Cardiac fibroblast (primary cell): ENCODE measurements around the gene CTNND2.
"Not testable (repeated sequence)": the region's sequence is repeated elsewhere in the genome, so short reads cannot be mapped to it uniquely, and the experiment has no call there.

ENCODE experiments used
- DNase-seq, 2 donors: peaks; one replicate each; pipeline versions ENCODE4 v3.0.0 to v3.0.0-alpha.2; 2010; ENCODE audit warnings: low read depth in 2 of 2
- H3K4me3 ChIP-seq, 2 donors: replicated peaks in 1 of 2; 1 replicate in 1 of 2; 2 replicates in 1 of 2; pipeline ENCODE4 v1.5.1; 2011; ENCODE audit warnings: low read depth in 2 of 2, low read length in 2 of 2, mild to moderate bottlenecking in 2 of 2, moderate library complexity in 1 of 2
- TF ChIP-seq, protein P1 (sequence below): IDR thresholded peaks from one replicate; pipeline ENCODE4 v1.5.1; 2011; ENCODE audit warnings: low read depth, mild to moderate bottlenecking, low read length, inconsistent platforms

Gene CTNND2

DNA sequence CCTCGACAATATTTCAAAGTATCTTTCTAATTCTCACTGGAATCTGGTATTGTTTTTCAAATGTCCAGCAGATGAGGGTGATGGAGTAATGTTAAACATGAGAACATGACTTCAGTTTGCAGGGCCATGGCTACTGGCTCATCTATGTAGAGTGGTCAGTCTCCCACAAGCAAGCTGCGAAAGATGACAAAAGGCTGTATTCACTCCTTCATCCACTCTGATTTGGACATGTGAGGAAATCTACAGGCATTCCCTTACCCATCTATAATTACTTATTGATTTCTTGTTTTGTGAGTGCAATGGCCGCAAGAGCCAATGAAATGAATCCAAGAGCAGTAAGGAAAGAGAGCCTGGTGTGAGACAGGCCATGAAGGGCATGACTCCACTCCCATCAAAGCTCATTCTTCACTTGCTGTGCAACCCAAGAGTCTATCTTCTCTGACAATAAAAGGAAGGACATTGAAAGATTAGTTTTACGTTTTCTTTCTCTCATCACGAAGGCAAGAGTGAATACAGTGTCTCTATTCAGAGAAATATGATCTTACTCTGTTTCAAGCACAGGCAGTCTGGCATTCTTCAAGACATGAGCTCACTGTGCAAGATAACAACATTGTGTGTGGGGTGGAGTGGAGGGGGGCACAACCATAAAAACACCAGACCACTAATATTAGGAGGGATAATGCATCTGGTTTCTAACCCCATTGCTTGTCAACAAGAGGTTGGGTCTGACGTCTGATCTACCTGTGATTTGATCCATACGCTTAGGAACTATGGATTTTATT lies 893.6 kb downstream of the CTNND2 start:
- H3K4me3 ChIP-seq, result no peak overlapping the region
- TF ChIP-seq, protein P1, sequence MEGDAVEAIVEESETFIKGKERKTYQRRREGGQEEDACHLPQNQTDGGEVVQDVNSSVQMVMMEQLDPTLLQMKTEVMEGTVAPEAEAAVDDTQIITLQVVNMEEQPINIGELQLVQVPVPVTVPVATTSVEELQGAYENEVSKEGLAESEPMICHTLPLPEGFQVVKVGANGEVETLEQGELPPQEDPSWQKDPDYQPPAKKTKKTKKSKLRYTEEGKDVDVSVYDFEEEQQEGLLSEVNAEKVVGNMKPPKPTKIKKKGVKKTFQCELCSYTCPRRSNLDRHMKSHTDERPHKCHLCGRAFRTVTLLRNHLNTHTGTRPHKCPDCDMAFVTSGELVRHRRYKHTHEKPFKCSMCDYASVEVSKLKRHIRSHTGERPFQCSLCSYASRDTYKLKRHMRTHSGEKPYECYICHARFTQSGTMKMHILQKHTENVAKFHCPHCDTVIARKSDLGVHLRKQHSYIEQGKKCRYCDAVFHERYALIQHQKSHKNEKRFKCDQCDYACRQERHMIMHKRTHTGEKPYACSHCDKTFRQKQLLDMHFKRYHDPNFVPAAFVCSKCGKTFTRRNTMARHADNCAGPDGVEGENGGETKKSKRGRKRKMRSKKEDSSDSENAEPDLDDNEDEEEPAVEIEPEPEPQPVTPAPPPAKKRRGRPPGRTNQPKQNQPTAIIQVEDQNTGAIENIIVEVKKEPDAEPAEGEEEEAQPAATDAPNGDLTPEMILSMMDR, result no peak
- no peak for DNase-seq

DNA sequence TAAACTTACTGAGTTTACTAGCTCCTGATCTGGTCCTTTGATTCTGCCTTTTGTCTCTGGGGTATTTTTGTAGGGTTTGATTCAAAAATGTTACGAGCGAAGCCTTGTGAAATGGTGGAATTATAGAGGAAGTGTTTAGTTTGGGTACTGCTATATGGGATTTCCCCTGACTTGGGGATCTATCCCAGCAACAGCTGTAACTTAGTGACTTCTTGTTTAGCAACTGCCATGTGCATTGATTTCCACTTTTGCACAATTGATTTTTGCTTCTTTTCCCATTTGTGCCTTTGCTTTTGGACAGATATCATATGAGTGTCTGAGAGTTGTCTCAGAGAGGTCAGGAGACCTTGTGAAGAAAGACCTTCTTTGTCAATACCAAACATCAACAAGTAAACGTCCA lies 894.7 kb downstream of the CTNND2 start:
- no peak for DNase-seq
- H3K4me3 ChIP-seq, result no peak overlapping the region
- TF ChIP-seq, protein P1, result no peak

DNA sequence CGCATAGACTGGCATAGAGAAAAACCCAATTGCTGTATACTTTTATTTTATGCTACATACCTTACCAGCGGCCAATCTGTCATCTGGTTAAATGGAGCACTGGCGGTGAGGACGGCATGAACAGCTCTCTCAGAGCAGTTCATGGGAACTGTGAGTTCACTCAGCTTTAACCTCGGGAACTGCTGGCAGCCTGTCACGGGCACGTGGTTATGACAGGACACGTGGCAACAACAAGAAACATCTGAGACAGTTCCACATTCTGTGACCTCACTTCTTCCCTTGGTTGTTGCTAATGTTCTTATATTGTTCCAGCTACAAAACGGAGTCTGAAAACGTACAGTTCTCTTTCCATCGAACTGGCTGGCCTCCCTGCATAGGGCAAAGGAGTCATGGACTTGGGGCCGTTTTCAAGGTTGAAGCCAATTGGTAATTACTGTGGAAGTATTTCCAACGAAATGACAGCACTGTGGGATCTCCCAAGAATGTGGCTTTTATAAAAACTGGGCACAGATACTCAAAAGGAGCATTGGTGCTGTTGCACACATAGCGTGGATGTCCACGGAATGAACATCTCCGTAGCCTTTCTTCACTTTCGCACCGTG lies 896.9 kb downstream of the CTNND2 start:
- no peak overlapping the region for H3K4me3 ChIP-seq
- TF ChIP-seq, protein P1, result no peak
- DNase-seq, result no peak

DNA sequence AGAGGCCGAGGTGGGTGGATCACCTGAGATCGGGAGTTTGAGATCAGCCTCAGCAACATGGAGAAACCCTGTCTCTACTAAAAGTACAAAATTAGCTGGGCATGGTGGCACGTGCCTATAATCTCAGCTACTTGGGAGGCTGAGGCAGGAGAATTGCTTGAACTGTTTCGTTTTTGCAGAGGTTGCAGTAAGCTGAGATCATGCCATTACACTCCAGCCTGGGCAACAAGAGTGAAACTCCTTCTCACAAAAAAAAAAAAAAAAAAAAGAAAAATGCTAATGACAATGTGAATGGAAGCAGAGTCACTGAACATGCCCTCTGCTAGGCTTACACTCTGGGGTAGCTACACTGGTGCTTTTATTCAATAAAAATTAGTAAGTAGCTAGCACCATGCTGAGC lies 899.7 kb downstream of the CTNND2 start:
- DNase-seq, H3K4me3 ChIP-seq: not testable (repeated sequence)

DNA sequence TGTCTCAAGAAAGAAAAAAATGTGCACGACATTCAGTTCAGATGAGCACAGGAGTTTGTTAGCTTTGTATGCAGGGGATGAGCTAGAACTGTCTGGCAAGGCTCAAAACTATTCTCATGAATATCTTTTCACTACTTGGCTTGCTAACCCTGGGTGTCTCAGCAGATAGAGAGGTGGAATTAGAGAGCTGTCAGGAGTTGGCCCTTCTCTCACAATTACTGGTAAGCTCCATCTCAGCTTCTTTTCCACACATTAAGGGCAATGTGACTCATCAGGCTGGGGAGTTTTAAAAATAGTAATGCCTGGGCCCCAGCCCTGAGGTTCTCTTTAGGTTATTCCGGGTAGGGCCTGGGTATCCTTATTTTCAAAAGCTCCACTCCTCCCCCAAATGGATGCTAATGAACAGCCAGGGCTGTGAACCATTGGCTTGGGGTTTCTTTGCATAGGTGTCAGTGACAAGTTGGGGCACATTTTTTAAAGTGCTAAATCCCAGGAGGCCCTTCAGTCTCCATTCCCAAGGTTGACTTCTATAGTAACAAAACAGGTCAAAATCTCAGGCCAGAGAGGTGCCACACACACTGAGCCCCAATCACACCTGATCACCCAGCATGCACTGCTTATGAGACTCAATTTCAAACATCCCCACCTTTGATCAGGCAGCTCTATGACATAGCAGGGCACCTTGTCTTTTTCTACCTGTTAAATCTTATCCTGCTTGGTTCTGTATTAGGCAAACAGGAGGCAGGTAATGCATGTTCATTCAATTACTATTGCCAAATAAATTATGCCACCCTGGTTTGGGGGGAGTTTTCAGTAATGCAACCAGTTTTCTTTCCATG lies 903.5 kb downstream of the CTNND2 start:
- no peak overlapping the region for H3K4me3 ChIP-seq
- no peak for DNase-seq
- TF ChIP-seq, protein P1, result no peak

DNA sequence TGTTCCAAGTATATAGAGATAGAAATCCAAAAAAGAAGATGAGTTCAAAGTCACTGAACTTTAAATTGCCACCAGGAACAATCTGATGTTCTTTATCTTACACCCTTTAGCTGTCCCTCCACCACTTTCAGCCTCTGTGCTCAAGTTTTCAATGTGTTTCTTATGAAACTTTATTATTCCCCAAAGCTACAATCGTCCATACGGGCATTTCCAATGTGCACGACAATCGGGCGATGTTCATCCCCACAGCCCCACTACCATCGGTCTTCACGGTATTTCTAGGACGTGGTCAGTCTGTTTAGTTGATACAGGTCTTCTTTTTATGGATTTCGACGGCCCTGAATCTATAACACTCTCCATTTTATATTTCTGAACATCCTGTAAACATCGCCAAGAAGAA lies 904.5 kb downstream of the CTNND2 start:
- no peak overlapping the region for H3K4me3 ChIP-seq
- TF ChIP-seq, protein P1, result no peak
- no peak for DNase-seq

DNA sequence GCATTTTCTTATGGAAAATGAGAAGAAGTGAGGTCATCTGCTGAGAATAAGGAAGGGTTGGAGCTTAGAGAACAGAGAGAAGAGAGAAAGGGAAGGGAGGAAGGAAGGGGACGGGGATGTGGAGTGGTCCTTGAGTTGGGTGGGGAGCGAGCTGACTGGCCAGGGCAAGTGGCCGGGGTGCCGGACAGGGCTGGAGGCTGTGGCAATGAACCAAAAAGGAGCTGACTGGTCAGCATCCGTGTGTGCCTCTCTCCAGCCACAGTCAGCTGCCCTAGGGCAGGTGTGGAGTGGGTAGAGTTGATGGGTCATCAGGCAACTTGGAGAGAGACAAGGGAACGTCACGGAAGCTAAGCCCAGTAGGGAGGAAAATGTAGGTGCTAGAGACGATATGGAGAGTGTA lies 908.4 kb downstream of the CTNND2 start:
- TF ChIP-seq, protein P1, result no peak
- no peak for DNase-seq

More for the DNA sequence above, 908.4 kb downstream of the CTNND2 start:
- no peak overlapping the region for H3K4me3 ChIP-seq
